Fibroblast of the aortic adventitia (primary cell): ENCODE measurements around the gene FADS1. TPM values are rescaled to one million over a fixed set of nuclear protein-coding genes. Genes with fewer than 3 reads are reported as not detected.

Experiments used
- DNase-seq: peaks from one replicate; pipeline ENCODE4 v3.0.0-alpha.2; 2010; ENCODE audit warnings: low read depth
- H3K4me3 ChIP-seq: 2 replicates; pipeline ENCODE4 v1.5.1; 2011; ENCODE audit warnings: low read depth, mild to moderate bottlenecking, control low read depth, low read length, moderate library complexity
- CTCF ChIP-seq: IDR thresholded peaks from 2 replicates; pipeline ENCODE4 v1.5.1; 2011; ENCODE audit warnings: mild to moderate bottlenecking, low read length, control low read depth, inconsistent platforms; ENCODE audit not compliant: insufficient read depth
- total RNA-seq: library from RNA; depleted of rRNA; stranded (reverse); fragments of >200 nt; gene quantifications from 2 replicates; pipeline ENCODE4 v1.2.3, GENCODE V29; 2012; ENCODE audit warnings: low replicate concordance

The FADS1 gene
- total RNA-seq, 1 donor, result 74.1 TPM

- H3K4me3 ChIP-seq, result no peak overlapping the region
- no peak for DNase-seq
- no peak for TF ChIP-seq CTCF
Observed at GRCh38 chr11:61832207-61832606, 15.4 kb upstream of the FADS1 start.

DNA sequence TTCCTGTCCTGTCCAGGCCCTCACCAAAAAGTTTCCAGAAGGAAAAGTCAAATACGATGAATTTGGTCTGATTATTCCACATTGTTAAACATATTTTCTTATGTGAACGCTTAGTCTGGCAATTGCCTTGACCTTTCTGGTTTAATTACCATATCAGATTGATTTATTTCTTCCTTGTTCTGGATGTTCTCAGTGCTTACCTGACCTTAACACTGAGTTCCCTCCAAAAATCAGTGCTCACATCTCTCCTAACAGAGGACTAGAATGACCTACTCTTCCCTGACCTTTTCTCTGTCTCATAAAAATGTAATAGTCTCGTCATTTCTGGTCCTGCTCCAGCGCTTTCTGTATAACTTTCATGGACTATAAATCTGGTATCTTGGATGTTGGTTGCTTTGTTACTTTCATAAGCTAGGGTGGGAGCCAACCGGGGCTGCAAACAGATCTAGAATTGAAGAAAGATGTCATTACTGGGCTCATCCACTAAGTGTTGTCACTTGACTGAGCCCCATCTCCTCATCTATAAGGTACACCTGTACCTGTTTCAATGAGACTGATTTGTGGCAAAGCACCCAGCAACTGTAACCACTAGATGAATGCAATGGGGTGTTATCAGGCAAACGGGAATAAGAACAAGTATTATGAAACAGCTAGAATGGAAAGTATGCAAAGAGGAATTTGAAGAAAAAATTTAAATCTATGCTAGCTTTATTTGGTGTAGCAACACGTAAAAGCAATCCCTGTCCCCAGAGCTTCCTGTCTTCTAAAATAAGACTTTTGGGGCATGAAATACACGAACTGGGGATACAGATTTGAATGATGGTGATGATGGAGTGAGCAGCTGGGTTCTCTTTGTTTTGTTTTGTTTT is 13.7 kb upstream of the FADS1 start:
- peak; percentile 61 for DNase-seq
- peak overlapping the region; percentile 91 for H3K4me3 ChIP-seq
- no peak for TF ChIP-seq CTCF

DNA sequence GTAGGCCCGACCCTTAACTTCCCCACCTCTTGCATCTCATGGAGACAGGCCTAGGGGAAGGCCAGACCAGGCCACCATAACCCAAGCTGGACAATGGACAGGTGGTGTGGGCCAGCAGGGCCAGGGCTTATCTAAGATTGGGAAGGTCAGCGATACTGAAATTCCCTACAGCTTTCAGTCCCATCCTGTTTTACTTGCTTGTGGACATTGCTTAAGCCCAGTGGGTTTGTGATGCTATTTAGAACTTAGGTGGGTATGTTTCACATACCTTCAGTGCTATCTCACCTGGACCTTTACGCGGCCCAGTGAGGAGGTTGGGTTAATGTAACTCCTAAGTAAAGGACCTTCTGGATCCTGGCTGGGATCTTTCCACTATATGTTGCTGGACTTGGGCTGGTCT is 13.0 kb upstream of the FADS1 start:
- no peak for DNase-seq
- H3K4me3 ChIP-seq, result peak overlapping the region; percentile 91
- TF ChIP-seq CTCF, result no peak

GRCh38 chr11:61828629-61829407 is 12.0 kb upstream of the FADS1 start:
- peak overlapping the region; percentile 91 for H3K4me3 ChIP-seq
- peak; percentile 60 for TF ChIP-seq CTCF
- DNase-seq, result peak; percentile 21

- H3K4me3 ChIP-seq, result peak overlapping the region; percentile 91
- TF ChIP-seq CTCF, result no peak
- no peak for DNase-seq
Observed at GRCh38 chr11:61828379-61828628, 11.5 kb upstream of the FADS1 start.

GRCh38 chr11:61827571-61828378 is 11.0 kb upstream of the FADS1 start, which contains the start of gene FADS2:
TSS of gene FADS2 (plus strand) at chr11:61828300. CDS start at chr11:61828391, 91 bp downstream.
- H3K4me3 ChIP-seq, result peak within 1 kb of the TSS; percentile 91
- DNase-seq, result peak; percentile 94
- TF ChIP-seq CTCF, result peak; percentile 1
